Nephron progenitor cell (in vitro differentiated cells): ENCODE data around the gene NPIPB8.
"Not testable (repeated sequence)": the region's sequence is repeated elsewhere in the genome, so short reads cannot be mapped to it uniquely, and the experiment has no call there.

Source experiments
- DNase-seq: peaks from one replicate; pipeline ENCODE4 v3.0.0; 2021
- H3K27ac Mint-ChIP-seq: 2 replicates; pipeline ENCODE4 v1.8.0; 2021; ENCODE audit warnings: mild to moderate bottlenecking, moderate library complexity, mixed read lengths
- H3K27me3 Mint-ChIP-seq: 2 replicates; pipeline ENCODE4 v1.8.0; 2021; ENCODE audit warnings: mild to moderate bottlenecking, low read depth, mixed read lengths; ENCODE audit not compliant: poor library complexity
- H3K36me3 Mint-ChIP-seq: 2 replicates; pipeline ENCODE4 v1.8.0; 2021; ENCODE audit warnings: low read depth, mixed read lengths
- H3K4me1 Mint-ChIP-seq: 2 replicates; pipeline ENCODE4 v1.8.0; 2021; ENCODE audit warnings: mixed read lengths
- H3K4me3 Mint-ChIP-seq: 2 replicates; pipeline ENCODE4 v1.8.0; 2021; ENCODE audit warnings: mild to moderate bottlenecking, moderate library complexity, mixed read lengths
- H3K9me3 Mint-ChIP-seq: 2 replicates; pipeline ENCODE4 v1.8.0; 2021; ENCODE audit warnings: mild to moderate bottlenecking, moderate library complexity, mixed read lengths

The NPIPB8 gene

GRCh38 chr16:28666264-28666663 lies 28.4 kb downstream of the NPIPB8 start:
- H3K36me3 Mint-ChIP-seq, H3K4me1 Mint-ChIP-seq, H3K9me3 Mint-ChIP-seq, H3K27me3 Mint-ChIP-seq, DNase-seq, H3K4me3 Mint-ChIP-seq, H3K27ac Mint-ChIP-seq: not testable (repeated sequence)

- not testable (repeated sequence) for H3K9me3 Mint-ChIP-seq, H3K36me3 Mint-ChIP-seq, H3K4me1 Mint-ChIP-seq, H3K27me3 Mint-ChIP-seq, DNase-seq, H3K4me3 Mint-ChIP-seq, H3K27ac Mint-ChIP-seq
Measured at GRCh38 chr16:28667480-28667879, 29.6 kb downstream of the NPIPB8 start.

GRCh38 chr16:28668199-28668598 lies 30.3 kb downstream of the NPIPB8 start:
- H3K9me3 Mint-ChIP-seq, DNase-seq, H3K36me3 Mint-ChIP-seq, H3K27ac Mint-ChIP-seq, H3K4me3 Mint-ChIP-seq, H3K4me1 Mint-ChIP-seq, H3K27me3 Mint-ChIP-seq: not testable (repeated sequence)

GRCh38 chr16:28688327-28688952 lies 50.6 kb downstream of the NPIPB8 start:
- not testable (repeated sequence) for H3K27ac Mint-ChIP-seq, H3K9me3 Mint-ChIP-seq, DNase-seq

GRCh38 chr16:28689425-28689824 lies 51.6 kb downstream of the NPIPB8 start:
- not testable (repeated sequence) for H3K27ac Mint-ChIP-seq, H3K36me3 Mint-ChIP-seq, H3K9me3 Mint-ChIP-seq, H3K4me1 Mint-ChIP-seq, DNase-seq, H3K4me3 Mint-ChIP-seq, H3K27me3 Mint-ChIP-seq

More at GRCh38 chr16:28688327-28688952, 50.6 kb downstream of the NPIPB8 start:
- H3K36me3 Mint-ChIP-seq, H3K4me3 Mint-ChIP-seq, H3K27me3 Mint-ChIP-seq, H3K4me1 Mint-ChIP-seq: not testable (repeated sequence)

- not testable (repeated sequence) for H3K9me3 Mint-ChIP-seq, DNase-seq, H3K27me3 Mint-ChIP-seq, H3K4me1 Mint-ChIP-seq, H3K36me3 Mint-ChIP-seq, H3K4me3 Mint-ChIP-seq, H3K27ac Mint-ChIP-seq
Measured at GRCh38 chr16:28691722-28692121, 53.9 kb downstream of the NPIPB8 start.

- H3K27ac Mint-ChIP-seq, result not testable (repeated sequence)
Measured at GRCh38 chr16:28693257-28693950, 55.5 kb downstream of the NPIPB8 start.

GRCh38 chr16:28699792-28700191 lies 61.9 kb downstream of the NPIPB8 start:
- not testable (repeated sequence) for H3K4me1 Mint-ChIP-seq, H3K9me3 Mint-ChIP-seq, H3K36me3 Mint-ChIP-seq, H3K4me3 Mint-ChIP-seq, H3K27ac Mint-ChIP-seq, H3K27me3 Mint-ChIP-seq, DNase-seq

More at GRCh38 chr16:28693257-28693950, 55.5 kb downstream of the NPIPB8 start:
- not testable (repeated sequence) for DNase-seq, H3K4me1 Mint-ChIP-seq, H3K9me3 Mint-ChIP-seq, H3K36me3 Mint-ChIP-seq, H3K27me3 Mint-ChIP-seq, H3K4me3 Mint-ChIP-seq

GRCh38 chr16:28700349-28700748 lies 62.5 kb downstream of the NPIPB8 start:
- H3K4me1 Mint-ChIP-seq, DNase-seq, H3K9me3 Mint-ChIP-seq, H3K4me3 Mint-ChIP-seq, H3K27me3 Mint-ChIP-seq, H3K27ac Mint-ChIP-seq, H3K36me3 Mint-ChIP-seq: not testable (repeated sequence)

GRCh38 chr16:28701384-28701783 lies 63.5 kb downstream of the NPIPB8 start:
- not testable (repeated sequence) for H3K36me3 Mint-ChIP-seq, H3K27me3 Mint-ChIP-seq, H3K9me3 Mint-ChIP-seq, DNase-seq, H3K27ac Mint-ChIP-seq, H3K4me3 Mint-ChIP-seq, H3K4me1 Mint-ChIP-seq

GRCh38 chr16:28704246-28704645 lies 66.4 kb downstream of the NPIPB8 start:
- H3K27me3 Mint-ChIP-seq, DNase-seq, H3K4me1 Mint-ChIP-seq, H3K27ac Mint-ChIP-seq, H3K4me3 Mint-ChIP-seq, H3K36me3 Mint-ChIP-seq, H3K9me3 Mint-ChIP-seq: not testable (repeated sequence)
